Kidney (tissue), 14 donors: Measurements from ENCODE around the gene EGFLAM. TPM values are rescaled to one million over a fixed set of nuclear protein-coding genes. Genes with fewer than 3 reads are reported as not detected.

Experiments used
- DNase-seq, 5 donors: peaks; one replicate each; pipeline ENCODE4 v3.0.0-alpha.2; 2013 to 2020
- FAIRE-seq: peaks from 2 replicates; lab custom pipeline; 2012; peaks lifted over from hg19 to GRCh38; lab: Jason Lieb, UNC
- H3K27ac ChIP-seq, 2 donors: one replicate each; pipeline ENCODE4 v1.7.0; 2013; ENCODE audit warnings: low read depth in 2 of 2, low read length in 2 of 2, inconsistent platforms in 1 of 2
- H3K27me3 ChIP-seq: one replicate; pipeline ENCODE4 v1.7.1; 2013; ENCODE audit warnings: low read length, inconsistent platforms; ENCODE audit not compliant: control insufficient read depth, insufficient read depth
- H3K36me3 ChIP-seq, 3 donors: one replicate each; pipeline versions ENCODE4 v1.7.0 to v1.7.1; 2013; ENCODE audit warnings: low read length in 3 of 3, control low read depth in 1 of 3, inconsistent platforms in 1 of 3; ENCODE audit not compliant: insufficient read depth in 3 of 3, control insufficient read depth in 2 of 3
- H3K4me1 ChIP-seq, 3 donors: one replicate each; pipeline versions ENCODE4 v1.7.0 to v1.7.1; 2013; ENCODE audit warnings: low read length in 3 of 3, inconsistent platforms in 1 of 3, low read depth in 1 of 3; ENCODE audit not compliant: control insufficient read depth in 2 of 3, insufficient read depth in 2 of 3
- H3K4me3 ChIP-seq, 3 donors: one replicate each; pipeline versions ENCODE4 v1.7.0 to v1.8.1; 2013; ENCODE audit warnings: low read length in 3 of 3, control low read depth in 1 of 3, inconsistent platforms in 1 of 3
- H3K9ac ChIP-seq, 3 donors: one replicate each; pipeline versions ENCODE4 v1.7.0 to v1.7.1; 2013; ENCODE audit warnings: low read length in 3 of 3, control low read depth in 1 of 3, inconsistent platforms in 1 of 3
- H3K9me3 ChIP-seq, 3 donors: one replicate each; pipeline versions ENCODE4 v1.7.0 to v1.7.1; 2013; ENCODE audit warnings: low read length in 3 of 3, control low read depth in 1 of 3, inconsistent platforms in 1 of 3; ENCODE audit not compliant: control insufficient read depth in 2 of 3, insufficient read depth in 1 of 3
- intact Hi-C: fragments of 100-400 bp; cut with DNase I; formaldehyde crosslinking; loops from one replicate; pipeline ENCODE4 v1.11.1; 2022
- polyA plus RNA-seq: library from polyadenylated mRNA; stranded (reverse); fragments of 350-450 nt; fragmentation: Illumina TruSeq; extraction: RNeasy Lipid Tissue Mini Kit (QIAGEN cat#74804); gene quantifications from one replicate; pipeline ENCODE4 v1.2.3, GENCODE V29; 2014; ENCODE audit warnings: low read depth, low replicate concordance; ENCODE audit not compliant: insufficient read depth
- total RNA-seq: library from RNA; stranded (reverse); fragmentation: NEBNext Ultra II Directional; extraction: Animal tissue kit (Norgen Biotek cat#: 25700); gene quantifications from one replicate; pipeline ENCODE4 v1.2.1, GENCODE V29; 2021
- TF ChIP-seq, protein P1 (sequence below): IDR thresholded peaks from 3 replicates; pipeline ENCODE4 v1.5.1; 2012; ENCODE audit warnings: mild to moderate bottlenecking, moderate library complexity, borderline replicate concordance; ENCODE audit not compliant: insufficient read depth; ENCODE audit errors: extremely low read depth
- donor health status: control.
- donor health status: control.
- donor health status: control.
- donor health status: control.
- donor health status: control.
- donor health status: DM: yes; HTN: yes; CAD: no.
- donor health status: Normal renal cell carcinoma (clear cell type).

The EGFLAM gene
- total and polyA plus RNA-seq, 2 donors from 2014 or later: 5.1 to 5.9 TPM

DNA sequence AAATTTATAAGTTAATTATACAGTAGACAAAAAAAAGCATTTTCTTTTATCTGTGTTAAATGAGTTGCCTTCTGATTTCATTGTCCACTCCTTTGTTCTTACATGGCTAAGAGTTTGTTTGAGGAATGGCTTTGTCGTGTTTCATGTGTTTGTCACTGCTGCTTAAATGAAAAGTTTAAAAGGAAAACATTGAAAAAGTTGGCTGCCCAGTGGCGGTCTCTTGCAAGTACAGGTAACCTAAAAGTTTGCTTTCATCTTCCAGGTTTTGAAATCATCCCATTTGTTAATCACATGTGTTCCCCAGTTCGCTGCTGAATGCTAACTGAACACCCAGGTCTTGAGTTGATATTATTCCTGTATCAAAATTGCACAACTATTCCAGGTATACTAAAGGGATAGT, 33.9 kb downstream of the EGFLAM start:
- no peak for DNase-seq
- TF ChIP-seq, protein P1, sequence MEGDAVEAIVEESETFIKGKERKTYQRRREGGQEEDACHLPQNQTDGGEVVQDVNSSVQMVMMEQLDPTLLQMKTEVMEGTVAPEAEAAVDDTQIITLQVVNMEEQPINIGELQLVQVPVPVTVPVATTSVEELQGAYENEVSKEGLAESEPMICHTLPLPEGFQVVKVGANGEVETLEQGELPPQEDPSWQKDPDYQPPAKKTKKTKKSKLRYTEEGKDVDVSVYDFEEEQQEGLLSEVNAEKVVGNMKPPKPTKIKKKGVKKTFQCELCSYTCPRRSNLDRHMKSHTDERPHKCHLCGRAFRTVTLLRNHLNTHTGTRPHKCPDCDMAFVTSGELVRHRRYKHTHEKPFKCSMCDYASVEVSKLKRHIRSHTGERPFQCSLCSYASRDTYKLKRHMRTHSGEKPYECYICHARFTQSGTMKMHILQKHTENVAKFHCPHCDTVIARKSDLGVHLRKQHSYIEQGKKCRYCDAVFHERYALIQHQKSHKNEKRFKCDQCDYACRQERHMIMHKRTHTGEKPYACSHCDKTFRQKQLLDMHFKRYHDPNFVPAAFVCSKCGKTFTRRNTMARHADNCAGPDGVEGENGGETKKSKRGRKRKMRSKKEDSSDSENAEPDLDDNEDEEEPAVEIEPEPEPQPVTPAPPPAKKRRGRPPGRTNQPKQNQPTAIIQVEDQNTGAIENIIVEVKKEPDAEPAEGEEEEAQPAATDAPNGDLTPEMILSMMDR: no peak
- Histone ChIP-seq H3K9me3 (peaks cover 0 to 5% (median 0%) of the 10 kb centered on the region in 3 donors), H3K4me3 (no peak overlapping the region), H3K27ac (no peak overlapping the region), H3K9ac (no peak overlapping the region), H3K27me3 (no peaks in the 10 kb centered on the region), H3K36me3 (no peaks in the 10 kb centered on the region), H3K4me1 (no peaks in the 10 kb centered on the region)
- intact Hi-C loops: no loop called here
- FAIRE-seq: no peak

DNA sequence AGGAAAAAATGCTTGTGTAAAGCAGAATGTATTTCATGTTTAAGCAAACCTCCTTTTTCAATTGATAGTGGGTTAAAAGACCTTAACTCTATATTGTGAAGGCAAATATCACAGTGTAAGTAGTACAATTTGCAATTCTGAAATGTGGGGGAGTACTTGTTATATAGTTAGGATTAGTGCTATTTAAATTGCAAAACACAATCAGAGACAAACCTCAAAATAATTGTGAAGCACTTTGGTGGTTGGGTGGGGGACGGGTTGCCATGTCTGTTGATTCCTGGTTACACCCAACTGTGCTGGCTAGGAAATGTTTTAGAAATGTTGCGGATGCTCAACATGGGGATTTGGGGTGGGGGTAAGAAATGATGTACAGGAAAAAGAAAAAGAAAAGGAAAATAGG, 37.4 kb downstream of the EGFLAM start:
- no peak for DNase-seq
- Histone ChIP-seq H3K27me3 (no peaks in the 10 kb centered on the region), H3K9me3 (peaks cover 0 to 5% (median 0%) of the 10 kb centered on the region in 3 donors), H3K9ac (no peak overlapping the region), H3K36me3 (no peaks in the 10 kb centered on the region), H3K4me3 (no peak overlapping the region), H3K27ac (no peak overlapping the region), H3K4me1 (no peaks in the 10 kb centered on the region)
- intact Hi-C loops: no loop called here
- FAIRE-seq: no peak
- TF ChIP-seq, protein P1: no peak

DNA sequence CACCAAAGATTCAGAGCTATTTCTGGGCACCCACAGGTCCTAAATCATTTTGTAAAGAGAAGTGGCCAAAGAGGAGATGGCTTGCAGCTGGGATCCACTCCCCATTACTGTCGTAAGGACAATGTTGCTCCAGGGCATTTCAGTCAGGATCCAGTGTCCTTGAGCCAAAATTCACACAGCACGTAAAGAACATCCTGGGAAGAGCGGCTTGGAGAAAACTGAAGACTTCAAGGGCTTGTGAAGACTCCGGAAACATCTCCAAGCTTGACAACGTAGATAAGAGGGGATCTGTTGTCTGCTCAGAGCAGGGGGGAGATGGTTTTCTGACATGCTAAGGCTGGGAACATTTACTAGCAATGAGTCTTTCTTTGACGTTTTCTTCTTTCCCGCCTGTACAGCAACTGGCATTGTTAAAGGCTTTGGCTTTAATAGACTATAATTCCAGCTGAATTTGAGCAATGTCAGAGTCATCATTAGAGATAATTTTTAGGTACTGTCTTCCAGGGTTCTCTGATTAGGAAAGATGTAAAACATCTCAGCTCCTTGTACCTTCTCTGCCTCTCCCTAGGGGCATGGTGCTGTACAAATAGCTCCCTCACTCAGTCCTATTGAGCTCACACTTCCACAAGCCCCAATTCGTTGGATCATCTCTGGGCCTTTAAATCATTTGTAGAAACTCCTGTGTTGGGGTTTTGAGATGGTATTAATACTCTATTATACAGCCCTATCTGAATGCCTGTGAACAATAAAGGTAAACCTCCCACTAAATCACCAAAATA, 39.7 kb downstream of the EGFLAM start:
- peak in 3 of 5 donors; percentile 14 to 51 (median 48) for DNase-seq
- H3K4me1 ChIP-seq: no peaks in the 10 kb centered on the region
- no peak overlapping the region for H3K4me3 ChIP-seq
- TF ChIP-seq, protein P1: no peak
- no peaks in the 10 kb centered on the region for H3K27me3 ChIP-seq
- H3K9ac ChIP-seq: no peak overlapping the region
- intact Hi-C loops: no loop called here
- H3K9me3 ChIP-seq: peaks cover 0 to 3% (median 0%) of the 10 kb centered on the region in 3 donors
- H3K36me3 ChIP-seq: no peaks in the 10 kb centered on the region
- no peak overlapping the region for H3K27ac ChIP-seq
- no peak for FAIRE-seq
